Brain pericyte (primary cell): ENCODE results near the gene GRB14.
"Not testable (repeated sequence)": the region's sequence is repeated elsewhere in the genome, so short reads cannot be mapped to it uniquely, and the experiment has no call there.

Source experiments
- DNase-seq: peaks from one replicate; pipeline ENCODE4 v3.0.0-alpha.2; 2012; ENCODE audit warnings: low read depth, low spot score

The GRB14 gene

GRCh38 chr2:164558450-164558849, 62.8 kb downstream of the GRB14 start:
- DNase-seq: no peak

- no peak for DNase-seq
Measured at GRCh38 chr2:164554487-164554886, 66.8 kb downstream of the GRB14 start.

DNA sequence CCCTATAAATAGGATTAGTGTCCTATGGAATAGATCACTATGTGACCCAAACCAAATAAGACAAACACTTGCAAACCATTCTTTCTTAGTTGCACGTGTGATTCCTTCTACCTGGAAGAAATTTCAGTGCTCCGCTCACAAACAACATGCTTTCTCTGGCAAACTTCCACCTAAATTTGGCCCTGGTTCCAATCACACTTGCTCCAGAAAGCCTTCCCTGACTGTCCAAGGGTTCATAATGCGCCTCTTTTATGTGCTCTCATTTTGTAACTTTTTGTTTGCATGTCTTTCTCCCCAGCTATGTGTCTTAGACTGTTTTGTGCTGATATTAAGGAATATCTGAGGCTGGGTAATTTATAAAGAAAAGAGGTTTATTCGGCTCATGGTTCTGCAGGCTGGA, 69.8 kb downstream of the GRB14 start:
- no peak for DNase-seq

DNA sequence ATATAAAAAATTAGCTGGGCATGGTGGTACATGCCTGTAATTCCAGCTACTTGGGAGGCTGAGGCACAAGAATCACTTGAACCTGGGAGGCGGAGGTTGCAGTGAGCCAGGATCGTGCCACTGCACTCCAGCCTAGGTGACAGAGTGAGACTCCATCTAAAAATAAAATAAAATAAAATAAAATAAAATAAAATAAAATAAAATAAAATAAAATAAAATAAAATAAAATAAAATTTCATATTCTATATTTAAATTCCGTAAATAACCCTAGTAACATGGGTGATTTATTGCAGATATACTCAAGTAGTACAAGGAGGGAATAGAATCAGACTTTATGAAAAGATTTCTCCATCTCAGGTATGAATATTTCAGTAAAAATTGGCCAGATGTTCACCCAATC, 71.6 kb downstream of the GRB14 start:
- not testable (repeated sequence) for DNase-seq

DNA sequence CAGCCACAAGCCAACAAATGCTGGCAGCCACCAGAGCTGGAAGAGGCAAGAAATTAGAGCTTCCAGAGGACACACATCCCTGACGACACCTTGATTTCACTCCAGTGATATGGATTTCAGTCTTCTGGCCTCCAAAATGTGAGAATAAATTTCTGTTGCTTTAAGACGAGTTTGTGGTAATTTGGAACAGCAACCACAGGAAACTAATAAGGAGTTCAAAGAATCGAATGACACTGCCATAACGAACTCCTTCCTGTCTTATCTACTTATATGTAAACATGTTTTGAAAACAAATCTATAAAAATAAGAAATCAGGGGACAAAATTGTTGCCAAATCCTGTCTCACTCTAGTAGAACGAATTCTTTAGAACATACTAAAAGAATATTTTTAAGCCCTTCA, 75.8 kb downstream of the GRB14 start:
- no peak for DNase-seq

DNA sequence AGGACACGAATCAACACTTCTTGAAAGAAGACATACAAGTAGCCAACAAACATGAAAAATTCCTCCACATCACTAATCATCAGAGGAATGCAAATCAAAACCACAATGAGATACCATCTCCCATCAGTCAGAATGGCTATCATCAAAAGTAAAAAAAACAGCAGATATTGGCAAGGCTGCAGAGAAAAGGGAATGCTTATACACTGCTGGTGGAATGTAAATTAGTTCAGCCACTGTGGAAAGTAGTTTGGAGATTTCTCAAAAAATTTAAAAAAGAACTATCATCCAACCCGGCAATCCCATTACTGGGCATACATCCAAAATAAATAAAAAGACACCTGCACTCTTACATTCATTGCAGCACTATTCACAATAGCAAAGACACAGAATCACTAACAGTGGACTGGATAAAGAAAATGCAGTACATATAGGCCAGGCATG, 78.7 kb downstream of the GRB14 start:
- DNase-seq: peak; percentile 12

- DNase-seq: peak; percentile 32
Measured at GRCh38 chr2:164538240-164538866, 82.9 kb downstream of the GRB14 start.

DNA sequence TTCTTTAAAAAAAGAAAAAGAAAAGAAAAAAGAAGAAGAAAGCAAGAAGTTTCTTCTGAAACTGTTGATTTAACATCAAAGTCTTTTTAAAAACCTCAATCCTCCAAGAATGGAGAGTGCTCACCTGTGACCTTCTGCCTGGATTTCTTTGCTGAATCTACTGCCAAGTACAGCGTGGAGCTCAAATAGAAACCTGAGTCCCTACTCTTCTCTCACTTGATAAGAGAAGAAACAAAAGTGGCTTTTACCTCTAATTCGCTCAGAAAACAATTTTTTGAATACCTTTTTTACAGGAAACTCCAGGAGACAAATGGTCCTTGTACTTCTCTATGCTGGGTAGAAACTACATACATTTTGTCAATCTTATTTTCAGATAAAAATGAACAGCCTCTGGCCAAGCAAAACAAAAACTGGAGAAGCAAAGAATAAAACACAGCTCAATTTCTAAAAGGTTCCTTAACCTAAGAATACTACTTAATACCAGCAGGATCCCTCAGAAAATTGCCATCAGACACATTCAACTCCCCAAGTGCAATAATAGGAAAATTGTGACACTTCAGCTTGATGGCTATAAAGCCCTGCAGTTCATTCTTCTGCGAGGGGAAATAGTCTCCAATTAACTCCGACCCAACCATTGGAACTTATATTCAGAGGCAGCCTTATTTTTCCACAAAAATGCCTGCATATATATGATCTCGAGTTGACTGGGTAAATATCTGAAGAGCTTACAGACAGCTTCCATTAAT, 85.8 kb downstream of the GRB14 start:
- no peak for DNase-seq

DNA sequence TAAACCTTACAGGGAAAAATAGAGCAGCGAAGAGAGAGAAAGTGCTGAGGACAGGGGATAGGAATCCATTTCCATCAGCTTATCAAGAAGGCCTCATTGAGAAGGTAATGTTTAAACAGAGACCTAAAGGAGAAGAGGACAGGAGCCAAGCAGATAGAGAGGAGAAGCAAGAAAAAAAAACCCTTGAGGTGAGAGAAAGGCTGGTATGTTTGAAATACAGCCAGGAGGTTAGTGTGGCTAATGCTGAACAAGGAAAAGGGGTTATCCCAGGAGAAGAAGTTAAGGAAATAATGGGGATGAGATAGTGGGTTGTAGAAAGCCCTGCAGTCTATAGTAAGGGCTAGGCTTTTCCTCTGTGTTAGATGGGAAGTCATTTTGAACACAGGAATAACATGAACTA, 90.8 kb downstream of the GRB14 start:
- DNase-seq: no peak

- no peak for DNase-seq
Measured at GRCh38 chr2:164523726-164524125, 97.6 kb downstream of the GRB14 start.

GRCh38 chr2:164523009-164523408, 98.3 kb downstream of the GRB14 start:
- DNase-seq: no peak

GRCh38 chr2:164522561-164522981, 98.7 kb downstream of the GRB14 start:
- no peak for DNase-seq

DNA sequence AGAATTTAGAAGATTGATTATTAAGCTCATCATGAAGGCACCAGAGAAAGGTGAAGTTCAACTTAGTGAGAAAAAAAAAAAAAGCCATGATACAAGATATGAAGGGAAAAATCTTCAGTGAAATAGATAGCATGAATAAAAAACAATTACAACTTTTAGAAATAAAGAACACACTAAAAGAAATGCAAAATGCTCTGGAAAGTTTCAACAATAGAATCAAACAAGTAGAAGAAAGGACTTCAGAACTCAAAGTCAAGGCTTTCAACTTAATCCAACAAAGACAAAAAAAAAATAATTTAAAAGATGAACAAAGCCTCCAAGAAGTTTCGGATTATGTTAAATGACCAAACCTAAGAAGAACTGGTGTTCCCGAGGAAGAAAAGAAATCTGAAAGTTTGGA, 105.5 kb downstream of the GRB14 start:
- no peak for DNase-seq

DNA sequence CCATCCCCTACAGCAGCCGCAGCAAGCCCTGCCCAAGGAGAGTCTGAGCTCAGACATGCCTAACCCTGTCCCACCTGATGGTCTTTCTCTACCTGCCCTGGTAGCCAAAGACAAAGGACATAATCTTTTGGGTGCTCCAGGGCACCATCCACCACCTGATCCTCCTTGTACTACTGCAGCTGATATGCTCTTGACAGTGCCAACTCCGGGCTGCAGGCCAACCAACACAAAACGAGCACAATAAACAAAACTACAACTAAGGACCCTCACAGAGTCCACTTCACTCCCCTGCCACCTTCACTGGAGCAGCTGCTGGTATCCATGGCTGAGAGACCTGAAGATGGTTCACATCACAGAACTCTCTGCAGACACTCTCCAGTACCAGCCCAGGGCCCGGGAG, 106.3 kb downstream of the GRB14 start:
- no peak for DNase-seq

GRCh38 chr2:164514491-164514890, 106.8 kb downstream of the GRB14 start:
- DNase-seq: no peak

DNA sequence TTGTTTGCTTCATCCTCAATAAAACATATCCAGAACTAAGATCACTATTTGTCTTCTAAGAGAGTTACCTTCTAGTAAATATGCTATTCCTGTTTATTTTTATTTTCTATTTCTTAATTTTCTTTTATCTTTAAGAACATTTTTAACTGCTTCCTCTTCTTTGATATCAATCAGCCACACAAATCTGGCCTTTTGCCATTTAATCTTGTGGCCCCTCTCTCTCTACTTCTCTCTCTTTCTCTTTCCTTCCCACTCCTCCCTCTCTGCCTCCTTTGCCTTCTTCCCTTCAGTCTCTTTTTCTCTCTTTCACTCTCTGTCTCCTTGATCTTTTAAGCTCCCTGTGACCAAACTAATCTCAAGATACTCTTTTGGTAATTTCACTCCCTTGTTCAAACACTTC, 108.4 kb downstream of the GRB14 start:
- no peak for DNase-seq

GRCh38 chr2:164511738-164512137, 109.5 kb downstream of the GRB14 start:
- DNase-seq: no peak

DNA sequence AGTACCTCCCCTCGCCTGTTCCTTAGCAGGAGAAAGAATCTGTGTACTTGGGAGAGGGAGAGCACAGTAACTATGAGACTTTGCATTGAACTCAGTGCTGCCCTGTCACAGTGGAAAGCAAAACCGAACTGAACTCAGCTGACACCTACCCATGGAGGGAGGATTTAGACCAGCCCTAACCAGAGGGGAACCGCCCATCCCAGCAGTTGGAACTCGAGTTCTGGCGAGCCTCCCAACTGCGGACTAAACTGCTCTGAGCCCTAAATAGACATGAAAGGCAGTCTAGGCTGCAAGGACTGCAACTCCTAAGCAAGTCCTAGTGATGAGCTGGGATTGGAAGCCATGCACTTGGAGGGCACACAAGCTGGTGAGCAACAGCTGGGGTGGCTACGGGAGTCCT, 110.4 kb downstream of the GRB14 start:
- peak; percentile 12 for DNase-seq

DNA sequence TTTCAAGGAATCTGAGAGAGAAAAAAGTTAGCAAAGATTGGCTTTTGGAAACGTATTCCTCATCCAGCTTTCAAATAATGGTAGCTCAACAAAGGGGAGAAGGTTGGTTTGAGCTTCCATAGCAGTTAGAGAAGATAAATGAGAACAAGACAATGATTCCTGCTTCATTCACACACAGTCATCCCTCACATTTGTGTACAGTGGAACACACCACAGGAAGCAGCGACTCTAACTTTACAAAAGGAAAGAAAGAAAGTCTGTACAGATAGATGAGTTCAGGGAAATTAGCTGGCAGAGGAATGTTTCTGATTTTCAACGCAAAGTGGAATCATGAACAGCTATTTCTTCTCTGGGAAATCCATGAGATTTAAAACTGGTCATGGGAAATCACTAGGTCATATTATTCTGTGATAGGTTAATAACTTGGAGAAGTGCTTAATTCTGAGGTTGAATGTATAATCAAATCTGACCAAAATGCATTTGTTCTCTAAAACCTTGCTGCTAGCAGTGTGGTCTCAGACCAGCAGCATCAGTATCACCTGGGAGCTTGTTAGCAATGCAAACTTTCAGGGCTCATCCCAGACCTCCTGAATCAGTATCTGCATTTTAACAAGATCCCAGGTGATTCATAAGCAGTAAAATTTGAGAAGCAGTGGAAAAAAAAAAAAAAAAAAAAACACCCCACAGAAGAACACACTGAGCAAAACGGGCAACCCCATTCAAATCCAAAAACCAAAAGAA, 112.0 kb downstream of the GRB14 start:
- DNase-seq: no peak

GRCh38 chr2:164504253-164504652, 117.0 kb downstream of the GRB14 start:
- DNase-seq: no peak

DNA sequence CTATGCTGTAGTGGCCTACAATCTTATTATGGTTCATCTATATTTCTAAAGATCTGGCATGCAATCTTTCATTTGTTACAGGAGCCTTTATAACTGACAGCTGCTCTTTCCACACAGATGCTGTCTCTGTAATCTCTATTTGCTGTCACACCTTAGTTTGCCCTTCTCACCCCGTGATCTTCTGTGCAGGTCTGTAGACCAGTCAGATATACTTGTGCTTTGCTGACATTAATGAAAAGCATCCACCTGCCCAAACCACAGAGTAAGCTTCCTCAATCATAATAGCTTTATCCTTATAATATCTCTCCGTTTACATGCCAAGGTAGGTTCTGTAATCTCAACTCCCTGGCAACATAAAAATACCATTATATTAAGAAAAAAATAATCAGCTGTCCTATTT, 122.4 kb downstream of the GRB14 start:
- DNase-seq: no peak

- DNase-seq: no peak
Measured at GRCh38 chr2:164496881-164497280, 124.4 kb downstream of the GRB14 start.

DNA sequence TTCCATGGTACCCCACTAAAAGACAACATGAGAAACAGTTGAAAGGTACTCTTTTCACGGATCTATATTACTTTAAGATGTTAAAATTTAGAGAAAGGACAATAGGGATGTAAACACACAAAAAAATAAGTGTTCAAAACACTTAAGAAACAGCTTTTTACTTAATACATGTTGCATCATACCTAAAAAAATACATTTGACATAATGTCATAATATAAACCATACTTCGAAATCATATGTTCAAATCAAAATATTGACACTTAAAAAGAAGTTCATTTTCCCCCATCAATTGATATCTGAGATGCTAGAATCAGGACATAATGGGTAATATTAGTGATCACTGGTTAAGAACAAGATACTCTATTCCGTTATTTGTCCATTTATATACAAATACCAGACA, 124.9 kb downstream of the GRB14 start:
- DNase-seq: no peak
